ENCODE measurements around the gene AMOTL2.

AMOTL2 gene

DNA sequence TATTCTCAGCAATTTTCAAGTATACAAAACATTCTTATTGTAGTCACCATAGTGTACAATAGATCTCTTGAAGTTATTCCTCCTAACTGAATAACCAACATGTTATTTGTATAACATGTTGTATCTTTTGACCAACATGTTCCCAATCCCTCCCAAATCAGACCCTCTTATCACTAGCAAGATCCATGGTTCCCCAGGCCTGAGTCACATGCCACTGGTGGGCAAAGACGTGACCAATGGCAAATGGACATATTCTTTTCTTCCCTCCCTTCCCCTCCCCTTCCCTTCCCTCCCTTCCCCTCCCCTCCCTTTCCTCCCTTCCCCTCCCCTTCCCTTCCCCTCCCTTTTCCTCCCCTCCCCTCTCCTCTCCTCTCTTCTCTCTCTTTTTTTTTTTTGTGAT, 45.4 kb downstream of the AMOTL2 start:
- no peaks in the 10 kb centered on the region for H3K9me3 ChIP-seq
- no peaks in the 10 kb centered on the region for H3K36me3 ChIP-seq
- peaks cover 34% of the 10 kb centered on the region for H3K27me3 ChIP-seq
- H3K4me3 ChIP-seq (ENCODE audit: low read depth in 1 of 2, low read length in 1 of 2) = no peak overlapping the region
- TF ChIP-seq, protein P1, sequence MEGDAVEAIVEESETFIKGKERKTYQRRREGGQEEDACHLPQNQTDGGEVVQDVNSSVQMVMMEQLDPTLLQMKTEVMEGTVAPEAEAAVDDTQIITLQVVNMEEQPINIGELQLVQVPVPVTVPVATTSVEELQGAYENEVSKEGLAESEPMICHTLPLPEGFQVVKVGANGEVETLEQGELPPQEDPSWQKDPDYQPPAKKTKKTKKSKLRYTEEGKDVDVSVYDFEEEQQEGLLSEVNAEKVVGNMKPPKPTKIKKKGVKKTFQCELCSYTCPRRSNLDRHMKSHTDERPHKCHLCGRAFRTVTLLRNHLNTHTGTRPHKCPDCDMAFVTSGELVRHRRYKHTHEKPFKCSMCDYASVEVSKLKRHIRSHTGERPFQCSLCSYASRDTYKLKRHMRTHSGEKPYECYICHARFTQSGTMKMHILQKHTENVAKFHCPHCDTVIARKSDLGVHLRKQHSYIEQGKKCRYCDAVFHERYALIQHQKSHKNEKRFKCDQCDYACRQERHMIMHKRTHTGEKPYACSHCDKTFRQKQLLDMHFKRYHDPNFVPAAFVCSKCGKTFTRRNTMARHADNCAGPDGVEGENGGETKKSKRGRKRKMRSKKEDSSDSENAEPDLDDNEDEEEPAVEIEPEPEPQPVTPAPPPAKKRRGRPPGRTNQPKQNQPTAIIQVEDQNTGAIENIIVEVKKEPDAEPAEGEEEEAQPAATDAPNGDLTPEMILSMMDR (IDR thresholded peaks at IDR 0.05) = no peak
- no peaks in the 10 kb centered on the region for H3K4me1 ChIP-seq (ENCODE audit: control insufficient read depth in 1 of 2, insufficient read depth in 1 of 2, low read depth in 1 of 2, low read length in 1 of 2)
- H3K27ac ChIP-seq = no peak overlapping the region

DNA sequence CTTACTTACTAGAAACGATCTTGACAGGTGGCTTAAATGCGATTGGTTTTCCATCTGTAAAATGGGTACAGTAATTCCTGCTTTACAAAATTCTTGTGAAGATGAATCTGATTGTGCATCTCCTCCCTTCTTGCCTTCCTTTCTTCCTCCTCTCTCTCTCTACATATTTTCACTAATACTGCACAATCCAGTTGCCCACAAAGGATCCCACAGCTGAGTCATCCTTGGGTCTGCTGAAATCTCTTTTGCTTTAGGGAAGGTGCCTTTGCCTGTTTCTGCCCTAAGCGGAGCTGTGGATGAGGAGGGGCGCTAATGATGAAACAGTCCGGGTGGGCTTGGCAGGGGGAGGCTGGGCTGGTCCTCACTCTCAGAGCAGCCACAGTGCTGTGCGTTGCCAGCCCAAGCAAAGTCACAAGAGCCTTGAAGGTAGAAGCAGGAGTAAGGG, 46.1 kb downstream of the AMOTL2 start:
- Histone ChIP-seq H3K27ac (no peak overlapping the region), H3K4me3 (ENCODE audit: low read depth in 1 of 2, low read length in 1 of 2) (no peak overlapping the region), H3K4me1 (ENCODE audit: control insufficient read depth in 1 of 2, insufficient read depth in 1 of 2, low read depth in 1 of 2, low read length in 1 of 2) (no peaks in the 10 kb centered on the region), H3K9me3 (no peaks in the 10 kb centered on the region), H3K27me3 (peaks cover 36% of the 10 kb centered on the region), H3K36me3 (no peaks in the 10 kb centered on the region)
- TF ChIP-seq, protein P1 (IDR thresholded peaks at IDR 0.05) = no peak

DNA sequence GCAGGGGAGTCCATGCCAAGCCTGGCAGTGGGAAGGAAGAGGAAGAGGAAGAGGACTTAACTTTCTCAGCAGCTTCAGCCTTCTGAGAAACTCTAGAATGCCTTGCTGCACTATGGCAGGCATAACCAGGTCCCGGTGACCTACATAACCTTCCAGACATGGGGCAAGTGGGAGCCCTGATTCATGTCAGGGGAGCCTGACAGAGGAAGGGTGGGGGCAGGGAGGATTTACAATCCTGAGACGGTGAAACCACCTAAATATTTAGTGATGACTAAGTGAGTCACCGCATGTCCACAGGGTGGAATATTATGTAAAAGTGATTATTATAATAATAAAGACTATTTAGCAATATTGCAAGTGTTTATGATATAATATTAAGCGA, 46.7 kb downstream of the AMOTL2 start:
- Histone ChIP-seq H3K36me3 (no peaks in the 10 kb centered on the region), H3K27me3 (peaks cover 38% of the 10 kb centered on the region), H3K4me3 (ENCODE audit: low read depth in 1 of 2, low read length in 1 of 2) (no peak overlapping the region), H3K4me1 (ENCODE audit: control insufficient read depth in 1 of 2, insufficient read depth in 1 of 2, low read depth in 1 of 2, low read length in 1 of 2) (no peaks in the 10 kb centered on the region), H3K27ac (no peak overlapping the region), H3K9me3 (no peaks in the 10 kb centered on the region)
- TF ChIP-seq, protein P1 (IDR thresholded peaks at IDR 0.05) = no peak

DNA sequence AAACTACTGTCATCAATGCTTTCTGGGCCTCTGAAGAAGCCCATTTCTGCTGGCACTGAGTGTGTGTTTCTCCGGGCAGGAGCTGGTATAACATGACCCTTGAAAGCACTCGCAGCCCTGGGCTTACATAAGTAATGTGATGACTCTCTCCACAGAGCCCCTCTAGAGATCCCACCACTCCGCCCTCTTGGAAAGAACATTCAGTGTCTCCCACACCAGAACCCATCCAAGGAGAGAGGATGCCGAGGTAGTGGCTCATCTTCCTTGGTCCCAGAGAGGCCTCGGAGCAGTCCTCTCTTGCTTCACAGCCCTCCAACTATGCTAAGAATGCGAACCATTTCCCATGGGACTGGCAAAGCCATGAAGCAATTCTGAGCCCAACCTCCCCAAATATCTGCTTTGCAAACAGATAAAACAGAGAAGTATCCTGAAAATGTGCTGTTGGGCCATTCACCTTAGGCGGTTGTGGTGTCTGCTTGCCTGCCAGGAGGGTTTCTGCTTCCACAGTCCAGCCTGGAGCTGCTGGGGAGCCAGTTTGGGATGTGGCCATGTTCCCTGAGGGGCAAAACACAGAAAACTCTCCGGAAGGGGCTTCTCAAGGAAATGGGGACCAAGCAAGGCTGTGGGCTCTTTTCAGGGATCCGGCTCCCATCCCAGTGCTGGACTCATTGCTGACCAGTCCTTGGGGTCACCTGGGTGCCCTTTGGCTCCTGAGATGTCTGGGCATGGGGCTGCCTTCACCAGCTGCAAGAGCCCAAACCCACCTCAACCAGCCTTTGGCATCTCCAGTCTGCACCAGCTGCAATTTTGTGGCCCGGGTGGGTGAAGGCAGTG, 47.3 kb downstream of the AMOTL2 start:
- H3K36me3 ChIP-seq = no peaks in the 10 kb centered on the region
- TF ChIP-seq, protein P1 (IDR thresholded peaks at IDR 0.05) = no peak
- H3K27me3 ChIP-seq = peaks cover 38% of the 10 kb centered on the region
- H3K9me3 ChIP-seq = no peaks in the 10 kb centered on the region
- H3K4me1 ChIP-seq (ENCODE audit: control insufficient read depth in 1 of 2, insufficient read depth in 1 of 2, low read depth in 1 of 2, low read length in 1 of 2) = no peaks in the 10 kb centered on the region
- no peak overlapping the region for H3K4me3 ChIP-seq (ENCODE audit: low read depth in 1 of 2, low read length in 1 of 2)
- no peak overlapping the region for H3K27ac ChIP-seq

DNA sequence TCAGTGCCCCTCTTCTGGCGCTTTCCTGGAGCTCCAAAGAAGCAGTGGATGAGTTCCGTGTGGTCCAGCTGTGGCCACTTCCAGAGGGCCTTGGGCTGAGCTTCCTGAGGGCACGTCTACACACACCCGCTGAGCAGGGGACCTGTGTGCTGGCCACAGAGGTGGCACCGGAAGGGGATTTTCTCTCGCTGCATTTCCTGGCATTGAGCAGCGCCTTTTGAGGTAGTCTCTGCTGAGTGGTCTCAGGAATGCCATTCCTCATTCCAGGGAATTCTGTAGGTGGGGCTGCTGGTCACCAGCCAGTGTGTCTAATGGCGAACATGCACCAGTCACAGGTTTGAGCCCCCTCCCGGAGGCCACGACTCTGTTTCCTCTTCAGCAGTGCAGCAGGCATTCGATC, 48.1 kb downstream of the AMOTL2 start:
- Histone ChIP-seq H3K27ac (no peak overlapping the region), H3K4me3 (ENCODE audit: low read depth in 1 of 2, low read length in 1 of 2) (no peak overlapping the region), H3K9me3 (no peaks in the 10 kb centered on the region), H3K27me3 (peaks cover 39% of the 10 kb centered on the region), H3K36me3 (no peaks in the 10 kb centered on the region), H3K4me1 (ENCODE audit: control insufficient read depth in 1 of 2, insufficient read depth in 1 of 2, low read depth in 1 of 2, low read length in 1 of 2) (no peaks in the 10 kb centered on the region)
- TF ChIP-seq, protein P1 (IDR thresholded peaks at IDR 0.05) = no peak
